NCI-H446 treated with DMSO at 0.1 percent for 48 hours (cell line): ENCODE results near the gene RAP2B.
"Not testable (repeated sequence)": the region's sequence is repeated elsewhere in the genome, so short reads cannot be mapped to it uniquely, and the experiment has no call there.

Experiments used
- DNase-seq: peaks from one replicate; lab custom pipeline; 2025; lab: John Stamatoyannopoulos, UW

Gene RAP2B

GRCh38 chr3:153193786-153194476 is 31.9 kb downstream of the RAP2B start:
- not testable (repeated sequence) for DNase-seq

DNA sequence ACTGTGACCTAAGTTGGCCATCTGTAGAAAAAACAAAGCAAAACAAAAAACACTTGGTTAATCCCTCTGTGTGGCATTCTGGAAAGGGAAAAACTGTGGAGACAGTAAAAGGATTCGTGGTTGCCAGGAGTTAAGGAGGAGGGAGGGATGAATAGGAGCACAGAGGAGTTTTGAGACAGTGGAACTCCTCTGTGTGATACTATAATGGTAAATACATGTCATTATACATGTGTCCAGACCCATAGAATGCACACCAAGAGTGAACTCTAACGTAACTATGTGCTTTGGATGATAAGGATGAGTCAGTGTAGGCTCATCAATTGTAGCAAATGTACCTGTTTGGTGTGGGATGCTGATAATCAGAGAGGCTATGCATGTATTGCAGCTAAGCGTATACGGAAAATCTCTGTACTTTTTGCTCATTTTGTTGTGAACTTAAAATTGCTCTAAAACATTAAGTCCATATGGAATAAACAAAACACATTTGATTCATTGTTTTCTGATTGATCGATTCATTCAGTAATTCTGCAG is 33.4 kb downstream of the RAP2B start:
- DNase-seq = no peak

DNA sequence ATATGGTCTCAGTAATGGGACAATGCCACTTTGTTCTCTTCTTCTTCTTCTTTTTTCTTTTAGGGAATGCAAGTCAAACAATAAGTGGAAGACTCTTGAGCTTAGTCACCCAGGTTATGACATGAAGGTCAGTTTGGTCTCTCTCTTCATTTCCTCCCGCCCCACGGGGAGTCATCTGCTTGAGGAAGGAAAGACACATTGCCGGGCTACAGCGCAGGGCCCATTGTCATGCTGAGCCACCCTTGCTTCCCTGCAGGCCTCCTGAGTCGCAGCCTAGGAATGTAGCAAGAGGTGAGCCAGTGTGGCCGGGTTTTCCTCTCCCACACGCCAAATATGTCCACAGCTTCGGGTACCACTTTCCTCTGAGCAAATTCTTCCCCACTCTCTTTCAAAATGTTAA is 47.6 kb downstream of the RAP2B start:
- DNase-seq = no peak

GRCh38 chr3:153210146-153210545 is 48.1 kb downstream of the RAP2B start:
- DNase-seq = no peak

- no peak for DNase-seq
Measured at GRCh38 chr3:153210660-153211059, 48.6 kb downstream of the RAP2B start.

DNA sequence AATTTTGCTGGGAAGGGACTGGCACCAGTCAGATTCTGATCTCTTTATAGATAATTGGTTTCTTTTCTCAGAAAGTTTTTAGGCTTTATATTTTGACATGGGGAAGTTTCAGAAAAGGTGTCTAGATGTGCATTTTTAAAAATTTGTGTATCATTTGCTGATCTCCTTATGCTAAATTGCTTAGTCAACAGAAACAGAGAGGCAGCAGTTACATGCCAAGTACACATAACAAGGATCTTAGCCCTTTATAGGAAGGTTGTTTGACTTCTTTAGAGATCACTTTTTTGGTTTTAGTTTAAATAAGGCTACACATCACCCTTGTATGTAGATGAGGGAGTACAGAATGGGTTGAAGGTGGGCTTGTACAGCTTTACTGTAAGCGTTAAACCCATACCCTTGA is 53.5 kb downstream of the RAP2B start:
- no peak for DNase-seq

- no peak for DNase-seq
Measured at GRCh38 chr3:153215966-153216365, 53.9 kb downstream of the RAP2B start.

- no peak for DNase-seq
Measured at GRCh38 chr3:153216928-153217327, 54.9 kb downstream of the RAP2B start.

- DNase-seq = no peak
Measured at GRCh38 chr3:153219146-153219545, 57.1 kb downstream of the RAP2B start.
